ENCODE measurements around the gene KRT5. TPM values are rescaled to one million over a fixed set of nuclear protein-coding genes. Genes with fewer than 3 reads are reported as not detected.

Gene KRT5
- total RNA-seq, 6 experiments from 2014 or later: not detected

GRCh38 chr12:52469853-52470252, 50.3 kb downstream of the KRT5 start:
- H3K27me3 Mint-ChIP-seq (ENCODE audit: insufficient read depth): peaks cover 45% of the 10 kb centered on the region
- no peak overlapping the region for H3K4me3 Mint-ChIP-seq
- no peak for DNase-seq
- TF ChIP-seq, protein P1, sequence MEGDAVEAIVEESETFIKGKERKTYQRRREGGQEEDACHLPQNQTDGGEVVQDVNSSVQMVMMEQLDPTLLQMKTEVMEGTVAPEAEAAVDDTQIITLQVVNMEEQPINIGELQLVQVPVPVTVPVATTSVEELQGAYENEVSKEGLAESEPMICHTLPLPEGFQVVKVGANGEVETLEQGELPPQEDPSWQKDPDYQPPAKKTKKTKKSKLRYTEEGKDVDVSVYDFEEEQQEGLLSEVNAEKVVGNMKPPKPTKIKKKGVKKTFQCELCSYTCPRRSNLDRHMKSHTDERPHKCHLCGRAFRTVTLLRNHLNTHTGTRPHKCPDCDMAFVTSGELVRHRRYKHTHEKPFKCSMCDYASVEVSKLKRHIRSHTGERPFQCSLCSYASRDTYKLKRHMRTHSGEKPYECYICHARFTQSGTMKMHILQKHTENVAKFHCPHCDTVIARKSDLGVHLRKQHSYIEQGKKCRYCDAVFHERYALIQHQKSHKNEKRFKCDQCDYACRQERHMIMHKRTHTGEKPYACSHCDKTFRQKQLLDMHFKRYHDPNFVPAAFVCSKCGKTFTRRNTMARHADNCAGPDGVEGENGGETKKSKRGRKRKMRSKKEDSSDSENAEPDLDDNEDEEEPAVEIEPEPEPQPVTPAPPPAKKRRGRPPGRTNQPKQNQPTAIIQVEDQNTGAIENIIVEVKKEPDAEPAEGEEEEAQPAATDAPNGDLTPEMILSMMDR (IDR thresholded peaks at IDR 0.05): no peak
- no peaks in the 10 kb centered on the region for H3K4me1 Mint-ChIP-seq (ENCODE audit: low read depth)
- H3K36me3 Mint-ChIP-seq (ENCODE audit: low read depth): no peaks in the 10 kb centered on the region
- no peaks in the 10 kb centered on the region for H3K9me3 Mint-ChIP-seq
- H3K27ac Mint-ChIP-seq: no peak overlapping the region

DNA sequence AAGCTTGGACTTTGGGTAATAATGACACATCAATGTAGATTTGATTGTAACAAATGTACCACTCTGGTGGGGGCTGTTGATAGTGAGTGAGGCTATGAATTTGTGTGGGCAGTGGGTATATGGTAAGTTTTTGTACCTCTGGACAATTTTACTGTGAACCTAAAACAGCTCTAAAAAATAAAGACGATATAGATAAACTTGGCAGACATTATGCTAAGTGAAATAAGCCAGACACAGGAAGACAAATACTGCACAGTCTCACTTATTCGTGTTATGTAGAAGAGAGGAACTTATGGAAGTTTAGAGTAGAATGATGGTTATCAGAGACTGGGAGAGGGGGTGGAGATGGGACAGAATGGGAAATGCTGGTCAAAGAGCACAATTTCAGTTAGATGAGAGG, 55.3 kb downstream of the KRT5 start:
- peaks cover 33% of the 10 kb centered on the region for H3K27me3 Mint-ChIP-seq (ENCODE audit: insufficient read depth)
- no peaks in the 10 kb centered on the region for H3K9me3 Mint-ChIP-seq
- H3K36me3 Mint-ChIP-seq (ENCODE audit: low read depth): no peaks in the 10 kb centered on the region
- DNase-seq: no peak
- no peaks in the 10 kb centered on the region for H3K4me1 Mint-ChIP-seq (ENCODE audit: low read depth)
- no peak overlapping the region for H3K4me3 Mint-ChIP-seq
- TF ChIP-seq, protein P1 (IDR thresholded peaks at IDR 0.05): no peak
- H3K27ac Mint-ChIP-seq: no peak overlapping the region

Other genes with a start within 250 kb of the KRT5 start
- gene KRT86, start 245.7 kb downstream of the KRT5 start, total RNA-seq (2021; fragmentation: NEBNext Ultra II Directional; extraction: Animal tissue kit (Norgen Biotek cat#: 25700)): under 1 TPM in 5 of 6 experiments, not detected in 1; 0.15 to 0.26 (median 0.19) TPM
- under 1 TPM; 0.34 to 0.84 (median 0.70) TPM for gene KRT81, start 228.9 kb downstream of the KRT5 start, total RNA-seq (2021; fragmentation: NEBNext Ultra II Directional; extraction: Animal tissue kit (Norgen Biotek cat#: 25700))
- not detected for gene KRT83, start 199.0 kb downstream of the KRT5 start, total RNA-seq (2021; fragmentation: NEBNext Ultra II Directional; extraction: Animal tissue kit (Norgen Biotek cat#: 25700))
- gene KRT85, start 152.9 kb downstream of the KRT5 start, total RNA-seq (2021; fragmentation: NEBNext Ultra II Directional; extraction: Animal tissue kit (Norgen Biotek cat#: 25700)): not detected
- gene KRT84, start 134.7 kb downstream of the KRT5 start, total RNA-seq (2021; fragmentation: NEBNext Ultra II Directional; extraction: Animal tissue kit (Norgen Biotek cat#: 25700)): not detected
- not detected for gene KRT82, start 114.1 kb downstream of the KRT5 start, total RNA-seq (2021; fragmentation: NEBNext Ultra II Directional; extraction: Animal tissue kit (Norgen Biotek cat#: 25700))
- gene KRT75, start 86.0 kb downstream of the KRT5 start, total RNA-seq (2021; fragmentation: NEBNext Ultra II Directional; extraction: Animal tissue kit (Norgen Biotek cat#: 25700)): not detected
- gene KRT6B, start 68.2 kb downstream of the KRT5 start, total RNA-seq (2021; fragmentation: NEBNext Ultra II Directional; extraction: Animal tissue kit (Norgen Biotek cat#: 25700)): not detected
- not detected for gene KRT6C, start 46.6 kb downstream of the KRT5 start, total RNA-seq (2021; fragmentation: NEBNext Ultra II Directional; extraction: Animal tissue kit (Norgen Biotek cat#: 25700))
- not detected for gene KRT6A, start 27.1 kb downstream of the KRT5 start, total RNA-seq (2021; fragmentation: NEBNext Ultra II Directional; extraction: Animal tissue kit (Norgen Biotek cat#: 25700))
- gene KRT71, start 32.8 kb upstream of the KRT5 start, total RNA-seq (2021; fragmentation: NEBNext Ultra II Directional; extraction: Animal tissue kit (Norgen Biotek cat#: 25700)): not detected
- not detected for gene KRT74, start 53.4 kb upstream of the KRT5 start, total RNA-seq (2021; fragmentation: NEBNext Ultra II Directional; extraction: Animal tissue kit (Norgen Biotek cat#: 25700))
- gene KRT72, start 81.1 kb upstream of the KRT5 start, total RNA-seq (2021; fragmentation: NEBNext Ultra II Directional; extraction: Animal tissue kit (Norgen Biotek cat#: 25700)): not detected
- not detected for gene KRT73, start 98.2 kb upstream of the KRT5 start, total RNA-seq (2021; fragmentation: NEBNext Ultra II Directional; extraction: Animal tissue kit (Norgen Biotek cat#: 25700))
- not detected for gene KRT2, start 131.8 kb upstream of the KRT5 start, total RNA-seq (2021; fragmentation: NEBNext Ultra II Directional; extraction: Animal tissue kit (Norgen Biotek cat#: 25700))
- not detected for gene KRT1, start 160.0 kb upstream of the KRT5 start, total RNA-seq (2021; fragmentation: NEBNext Ultra II Directional; extraction: Animal tissue kit (Norgen Biotek cat#: 25700))
- gene KRT77, start 183.1 kb upstream of the KRT5 start, total RNA-seq (2021; fragmentation: NEBNext Ultra II Directional; extraction: Animal tissue kit (Norgen Biotek cat#: 25700)): not detected